Neural cell (in vitro differentiated cells): ENCODE data around the gene TFPI2.

Experiments
- CTCF ChIP-seq: fragments of 450-650 bp; IDR thresholded peaks from 2 replicates; pipeline ENCODE4 v1.5.1; 2014; ENCODE audit warnings: antibody characterized with exemption, mild to moderate bottlenecking, moderate library complexity; ENCODE audit not compliant: poor library complexity, severe bottlenecking
- EZH2 ChIP-seq: fragments of 200-600, 300-800 bp; shearing (Covaris generic), sonication (generic); IDR thresholded peaks from 2 replicates; pipeline ENCODE4 v1.6.1; 2014; ENCODE audit warnings: antibody characterized with exemption, low read length, borderline replicate concordance, mild to moderate bottlenecking; ENCODE audit not compliant: insufficient read depth, poor library complexity, severe bottlenecking
- POLR2AphosphoS5 ChIP-seq: IDR thresholded peaks from 2 replicates; pipeline ENCODE4 v1.6.1; 2012
- REST ChIP-seq: IDR thresholded peaks from 2 replicates; pipeline ENCODE4 v1.6.1; 2012; ENCODE audit warnings: borderline replicate concordance
- SMC3 ChIP-seq: fragments of 450-650 bp; conservative IDR thresholded peaks from 2 replicates; pipeline ENCODE4 v1.6.1; 2014; ENCODE audit warnings: antibody characterized with exemption, mild to moderate bottlenecking, moderate library complexity; ENCODE audit not compliant: poor library complexity
- TAF1 ChIP-seq: IDR thresholded peaks from 2 replicates; pipeline ENCODE4 v1.6.1; 2012; ENCODE audit warnings: low read depth

GRCh38 chr7:93895859-93896600, 5.5 kb upstream of the TFPI2 start:
- no peak for TF ChIP-seq REST
- TF ChIP-seq CTCF = no peak
- TF ChIP-seq POLR2AphosphoS5 = no peak
- no peak for TF ChIP-seq EZH2
- TF ChIP-seq SMC3 = no peak
- no peak for TF ChIP-seq TAF1
